Erythroblast (primary cell): Measurements from ENCODE around the gene FBXW7.

ENCODE experiments used
- GATA1 ChIP-seq: IDR thresholded peaks from 2 replicates; pipeline ENCODE4 v1.6.1; 2011; ENCODE audit warnings: low read depth, mild to moderate bottlenecking, control low read depth, low read length, moderate library complexity
- POLR2A ChIP-seq: IDR thresholded peaks from 2 replicates; pipeline ENCODE4 v1.6.1; 2011; ENCODE audit warnings: mild to moderate bottlenecking, low read length

DNA sequence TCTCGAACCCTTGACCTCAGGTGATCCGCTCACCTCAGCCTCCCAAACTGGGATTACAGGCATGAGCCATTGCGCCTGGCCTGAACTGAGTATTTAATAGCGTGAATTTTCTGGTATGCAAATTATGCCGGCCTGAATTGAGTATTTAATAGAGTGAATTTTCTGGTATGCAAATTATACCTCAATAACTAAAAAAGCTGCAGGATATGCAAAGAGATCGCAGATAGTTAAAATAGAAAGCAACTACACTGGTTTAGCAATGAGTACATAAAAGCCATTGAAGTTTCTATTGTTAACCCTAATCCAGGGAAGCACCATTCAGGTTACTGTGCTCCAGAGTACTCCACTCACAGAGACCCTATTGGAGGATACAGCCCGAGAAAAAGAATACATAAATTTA is 22.8 kb downstream of the FBXW7 start:
- TF ChIP-seq POLR2A (no peak), GATA1 (no peak)
